NCI-H510A treated with DMSO at 0.1 percent for 48 hours (cell line): ENCODE data around the gene RPL37.
"Not testable (repeated sequence)": the region's sequence is repeated elsewhere in the genome, so short reads cannot be mapped to it uniquely, and the experiment has no call there.

ENCODE experiments used
- DNase-seq: peaks from one replicate; lab custom pipeline; 2025; lab: John Stamatoyannopoulos, UW

Gene RPL37

GRCh38 chr5:40834849-40835787, at the start of gene RPL37:
Gene RPL37, minus strand, starts transcription at chr5:40835222. Its CDS starts 37 bp downstream, at chr5:40835185.
- peak; percentile 96 for DNase-seq

GRCh38 chr5:40883051-40883450, 48.0 kb upstream of the RPL37 start:
- not testable (repeated sequence) for DNase-seq

GRCh38 chr5:40882291-40882690, 47.3 kb upstream of the RPL37 start:
- no peak for DNase-seq

- peak; percentile 63 for DNase-seq
These were observed 44.3 kb upstream of the RPL37 start for GRCh38 chr5:40879163-40879942.

- no peak for DNase-seq
These were observed 42.5 kb upstream of the RPL37 start for GRCh38 chr5:40877371-40877988.

GRCh38 chr5:40875958-40876357, 40.9 kb upstream of the RPL37 start:
- DNase-seq, result no peak

- DNase-seq, result no peak
These were observed 38.4 kb upstream of the RPL37 start for GRCh38 chr5:40873286-40873880.

GRCh38 chr5:40872253-40872652, 37.2 kb upstream of the RPL37 start:
- not testable (repeated sequence) for DNase-seq

- DNase-seq, result no peak
These were observed 36.2 kb upstream of the RPL37 start for GRCh38 chr5:40871177-40871576.

- DNase-seq, result no peak
These were observed 34.4 kb upstream of the RPL37 start for GRCh38 chr5:40869384-40869783.

GRCh38 chr5:40866844-40867243, 31.8 kb upstream of the RPL37 start:
- no peak for DNase-seq

GRCh38 chr5:40865004-40865403, 30.0 kb upstream of the RPL37 start:
- not testable (repeated sequence) for DNase-seq

GRCh38 chr5:40860711-40861110, 25.7 kb upstream of the RPL37 start:
- DNase-seq, result no peak

- no peak for DNase-seq
These were observed 18.7 kb upstream of the RPL37 start for GRCh38 chr5:40853632-40854192.

GRCh38 chr5:40847525-40847924, 12.5 kb upstream of the RPL37 start:
- no peak for DNase-seq

- DNase-seq, result no peak
These were observed 11.3 kb upstream of the RPL37 start for GRCh38 chr5:40846371-40846770.

- DNase-seq, result no peak
These were observed 9.5 kb upstream of the RPL37 start for GRCh38 chr5:40844565-40844964.

GRCh38 chr5:40842351-40842750, 7.3 kb upstream of the RPL37 start:
- no peak for DNase-seq

GRCh38 chr5:40841068-40841805, 6.2 kb upstream of the RPL37 start, which contains the start of gene CARD6:
Gene CARD6, plus strand, starts transcription at chr5:40841367. Its CDS starts 16 bp downstream, at chr5:40841383.
- DNase-seq, result peak; percentile 51

GRCh38 chr5:40838086-40838485, 3.1 kb upstream of the RPL37 start:
- DNase-seq, result no peak

GRCh38 chr5:40834391-40834848, 602 bp downstream of the RPL37 start:
- DNase-seq, result peak; percentile 50
